HL-60/S4 treated with phorbol 12-myristate 13-acetate at 8.2 ng/mL for 4 days and 3 days (cell line): ENCODE results near the gene ANKRD63.

Experiments
- in situ Hi-C: fragments of 300-500 bp; cut with MboI; formaldehyde crosslinking; loops from 2 replicates; pipeline ENCODE4 v1.15.0; 2022; ENCODE audit warnings: low sequenced_read_pairs

The ANKRD63 gene

DNA sequence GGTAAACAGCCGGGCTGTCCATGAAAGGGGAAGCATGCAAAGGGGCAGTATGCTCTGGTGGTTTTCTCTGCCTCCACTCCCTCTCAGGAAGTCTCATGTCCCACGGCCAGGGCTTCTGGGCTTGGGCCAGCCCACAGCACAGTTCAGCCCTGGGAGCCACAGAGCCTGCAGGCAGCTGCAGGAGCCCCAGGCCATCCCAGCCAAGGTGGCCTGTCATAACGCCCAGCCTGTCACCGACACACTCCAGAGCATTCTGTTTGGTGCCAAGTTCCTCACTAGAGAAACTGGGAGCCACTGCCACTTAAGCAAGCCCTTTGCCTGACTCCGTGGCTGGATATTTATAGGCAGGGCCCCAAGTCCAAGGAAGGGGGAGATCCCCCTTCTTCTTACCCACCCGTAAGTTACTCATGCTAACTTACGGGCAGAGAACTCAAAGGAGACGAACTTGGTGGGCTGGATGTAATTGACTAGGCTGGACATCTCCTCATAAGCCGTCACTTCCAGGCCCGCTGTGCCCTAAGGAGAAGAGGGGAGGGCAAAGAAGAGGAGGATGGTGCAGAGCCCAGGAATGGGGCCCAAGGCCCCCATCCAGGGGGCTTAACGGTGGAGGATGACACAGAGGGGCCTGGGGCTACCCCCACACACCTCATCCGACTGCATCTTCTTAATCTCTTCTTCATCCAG, 13.2 kb upstream of the ANKRD63 start:
- in situ Hi-C loops, result no loop called here

DNA sequence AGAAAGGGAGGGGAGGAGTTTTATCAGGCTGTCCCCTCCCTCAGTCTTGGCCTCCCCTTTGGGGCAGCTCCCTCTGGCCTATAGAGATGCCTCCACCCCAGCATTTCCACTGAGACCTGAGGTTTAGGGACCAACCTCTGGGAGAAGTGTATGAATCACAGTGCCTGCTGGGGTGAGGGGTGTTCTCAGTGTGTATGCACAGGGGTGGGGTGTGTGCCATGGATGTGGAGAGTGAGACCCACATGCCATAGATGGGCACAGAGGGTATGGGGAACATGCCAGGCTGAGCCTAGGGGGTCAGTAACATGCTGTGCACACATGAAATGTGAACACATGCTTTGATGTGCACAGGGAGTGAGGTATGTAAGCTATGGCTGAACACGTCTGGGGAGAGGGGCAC, 12.4 kb upstream of the ANKRD63 start:
- in situ Hi-C loops, result no loop called here

DNA sequence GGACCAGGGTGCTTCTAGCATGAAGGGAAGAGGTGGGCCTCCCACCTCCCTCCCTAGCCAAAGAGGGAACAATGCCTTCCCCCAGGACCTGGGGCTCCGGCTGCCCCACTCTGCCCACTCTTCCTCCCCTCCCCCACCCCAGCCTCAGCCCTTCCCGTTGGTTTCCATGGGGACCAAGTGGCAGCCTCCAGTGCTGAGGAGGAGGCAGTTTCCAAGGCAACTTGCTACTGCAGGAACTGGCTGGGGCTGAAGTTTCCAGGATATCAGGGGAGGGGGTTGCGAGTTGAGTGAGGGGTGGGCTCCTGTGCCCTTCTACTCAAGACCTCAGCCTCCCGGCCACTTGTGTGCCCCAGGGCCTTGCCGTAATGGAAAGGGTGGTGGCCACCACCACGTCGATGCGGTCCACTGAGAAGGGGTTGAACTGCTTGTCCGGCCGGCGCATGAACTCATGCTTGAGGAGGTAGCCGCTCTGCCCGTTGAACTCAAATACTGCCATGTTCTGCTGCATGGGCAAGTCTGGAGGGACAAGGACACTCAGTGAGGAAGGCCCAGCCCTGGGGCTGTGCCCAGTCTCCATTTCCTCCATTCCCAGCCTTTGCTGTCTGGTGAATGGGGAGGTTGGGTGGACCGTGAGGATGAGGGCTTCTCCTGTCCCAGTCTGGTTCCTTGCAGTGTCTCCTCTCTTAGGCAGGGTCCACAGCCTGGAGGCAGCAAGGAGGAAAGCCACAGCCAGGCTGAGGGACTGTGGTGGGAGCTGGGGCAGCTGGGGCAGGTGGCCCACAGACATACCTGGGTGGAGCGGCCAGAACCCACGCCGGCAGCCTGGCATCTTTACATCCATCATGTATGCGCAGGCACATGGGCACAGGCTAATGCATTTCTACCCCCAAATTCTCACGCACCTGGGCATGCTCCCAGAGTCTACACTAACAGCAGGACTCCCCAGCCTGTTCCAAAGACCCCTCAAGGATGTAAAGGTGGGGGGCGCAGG, 11.3 kb upstream of the ANKRD63 start:
- in situ Hi-C loops, result no loop called here

DNA sequence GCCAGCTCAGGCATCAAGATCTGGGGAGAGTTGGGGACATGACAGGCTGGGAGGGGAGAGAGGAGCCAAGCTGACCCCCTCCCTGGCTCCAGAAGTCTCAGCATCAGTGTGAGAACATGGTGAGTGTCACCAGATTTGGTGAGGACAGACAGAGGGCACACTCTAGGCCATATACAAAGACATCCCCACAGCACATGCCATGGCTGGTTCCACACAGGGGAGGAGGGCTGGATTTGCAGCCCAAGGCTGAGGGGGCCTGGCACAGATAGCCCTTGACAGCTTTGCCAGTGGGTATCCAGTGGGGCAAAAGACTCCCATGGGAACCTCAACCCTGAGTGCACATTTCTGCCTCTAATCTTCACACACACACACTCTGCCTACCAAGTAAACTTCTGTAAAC, 10.1 kb upstream of the ANKRD63 start:
- in situ Hi-C loops, result no loop called here

DNA sequence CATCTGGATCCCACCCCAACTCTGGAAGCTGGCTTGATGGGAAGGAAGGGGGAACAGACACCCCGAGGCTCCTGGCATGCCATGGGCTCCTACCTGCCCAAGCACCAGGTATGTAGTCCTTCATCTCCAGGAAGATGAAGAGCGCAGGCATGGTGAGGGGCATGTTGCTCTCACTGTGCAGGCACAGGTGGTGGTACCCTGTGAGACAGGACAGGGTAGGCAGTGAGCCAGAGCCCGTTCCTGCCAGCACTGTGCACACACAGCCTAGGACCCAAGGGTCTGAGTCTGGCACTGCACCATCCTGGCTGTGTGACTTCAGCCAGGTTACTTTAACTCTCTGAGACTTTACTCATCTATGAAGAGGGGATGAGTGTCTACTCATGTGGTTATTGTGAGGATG, 9.4 kb upstream of the ANKRD63 start:
- in situ Hi-C loops, result no loop called here

DNA sequence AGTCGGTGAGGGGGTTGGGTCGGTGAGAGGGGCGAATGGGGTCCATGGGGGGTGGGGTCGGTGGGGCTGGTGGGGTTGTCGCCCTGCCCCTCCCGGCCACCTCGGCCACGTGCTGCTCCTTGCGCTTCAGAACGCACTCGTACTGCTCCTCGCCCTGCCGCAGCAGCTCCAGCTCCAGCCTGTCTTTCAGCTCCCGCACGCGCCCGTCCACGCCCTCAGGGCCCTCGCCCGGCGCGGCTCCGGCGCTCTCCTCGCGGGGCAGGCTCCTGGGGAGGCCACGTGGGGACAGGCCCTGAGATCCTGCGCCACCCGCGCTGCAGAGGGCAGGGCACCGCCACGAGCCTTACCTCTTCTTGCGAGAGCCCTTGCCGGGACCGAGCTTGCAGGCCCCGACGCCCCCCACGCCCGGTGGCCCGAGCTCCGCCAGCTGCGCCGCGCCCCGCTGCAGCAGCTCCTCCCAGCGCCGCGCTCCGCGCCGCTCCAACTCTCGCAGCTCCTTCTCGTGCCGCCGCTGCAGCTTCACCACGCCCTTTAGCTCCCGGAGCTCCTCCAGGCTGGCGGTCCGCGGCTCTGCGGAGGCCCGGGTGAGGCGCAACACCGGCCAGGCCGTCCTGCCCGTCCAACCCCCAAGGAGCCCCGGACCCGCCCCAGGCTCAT, 8.2 kb upstream of the ANKRD63 start:
- in situ Hi-C loops, result no loop called here

DNA sequence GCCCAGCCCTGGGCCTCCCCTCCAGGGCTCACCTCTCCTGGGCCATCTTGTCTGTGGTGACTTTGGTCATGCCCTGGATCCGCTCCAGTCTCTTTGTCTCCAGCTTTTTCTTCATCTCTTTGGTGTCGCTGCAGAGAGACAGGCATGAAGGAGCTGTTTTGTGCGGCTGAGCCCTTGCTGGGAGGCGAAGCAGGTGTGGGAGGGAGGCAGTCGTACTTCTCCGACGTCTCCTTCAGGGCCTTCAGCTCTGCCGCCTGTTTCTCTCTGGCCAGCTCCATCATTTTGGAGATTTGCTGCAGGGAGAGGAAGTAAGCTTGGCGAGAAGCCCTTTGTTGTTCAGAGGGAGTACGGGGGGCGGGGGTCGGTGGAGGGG, 7.7 kb upstream of the ANKRD63 start:
- in situ Hi-C loops, result no loop called here

DNA sequence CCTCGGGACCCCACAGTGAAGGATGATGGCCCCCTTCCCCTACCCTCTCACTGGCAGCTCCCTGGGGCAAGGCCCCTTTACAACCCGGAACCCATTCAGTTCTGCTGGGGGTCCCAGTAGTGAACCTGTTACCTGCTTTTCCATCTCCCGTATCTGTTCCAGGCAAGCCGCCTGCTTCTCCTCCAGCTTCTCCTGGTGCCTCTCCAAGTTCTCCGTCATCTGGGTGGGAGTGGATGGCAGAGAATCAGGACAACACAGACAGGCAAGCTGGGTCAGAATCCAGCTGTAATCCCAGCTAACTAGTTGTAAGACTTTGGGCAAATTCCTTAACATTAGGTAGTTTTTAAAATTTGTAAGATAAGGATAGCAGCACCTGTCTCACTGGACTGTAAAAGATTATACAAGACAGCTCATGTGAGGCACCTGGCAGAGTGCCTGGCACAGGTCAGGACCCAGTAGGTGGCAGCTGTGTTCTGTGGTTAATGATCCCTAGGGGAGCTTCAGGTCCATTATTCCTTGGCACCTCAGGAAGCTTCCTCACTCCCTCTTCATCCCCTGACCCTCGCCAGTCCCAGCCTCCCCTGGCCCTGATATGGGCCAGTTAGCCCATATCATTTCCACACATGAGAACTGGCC, 6.4 kb upstream of the ANKRD63 start:
- in situ Hi-C loops, result no loop called here

DNA sequence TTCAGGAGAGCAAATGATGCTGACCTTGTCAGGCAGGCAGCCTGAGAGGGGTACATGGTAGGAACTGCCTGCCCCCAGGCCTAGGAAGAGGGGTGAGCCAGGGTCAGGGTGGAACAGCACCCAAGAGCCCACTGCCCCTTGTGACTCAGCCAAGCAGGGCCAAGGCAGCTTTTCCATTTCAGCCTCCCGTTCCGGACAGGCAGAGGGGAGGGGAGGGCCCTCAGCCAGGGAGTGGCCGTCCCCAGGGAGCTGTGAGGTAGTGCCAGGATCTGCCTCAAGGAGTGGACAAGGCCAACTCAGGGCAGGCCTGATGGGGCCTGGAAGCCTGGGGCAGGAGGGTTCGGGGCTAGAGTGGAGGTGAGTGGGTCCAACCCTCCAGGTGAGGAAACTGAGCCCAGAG, 5.1 kb upstream of the ANKRD63 start:
- in situ Hi-C loops, result no loop called here

DNA sequence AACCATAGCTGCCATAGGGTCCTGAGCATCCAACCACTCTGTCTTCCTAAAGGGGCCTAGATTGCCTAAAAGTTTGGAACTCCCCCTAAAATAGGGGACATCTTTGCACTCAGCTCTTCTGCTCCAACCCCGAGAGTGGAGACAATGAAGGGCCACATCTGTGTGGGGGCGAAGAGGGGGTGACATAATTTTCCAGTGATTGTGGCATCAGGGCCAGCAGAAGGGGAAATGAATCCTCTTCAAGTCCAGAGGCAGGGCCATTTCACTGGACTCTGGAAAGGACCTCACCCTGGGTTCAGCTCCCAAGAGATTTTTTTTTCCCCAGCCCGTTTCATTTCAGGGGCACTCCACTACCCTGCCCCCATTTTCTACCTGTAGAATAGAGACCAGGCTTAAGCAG, 4.6 kb upstream of the ANKRD63 start:
- in situ Hi-C loops, result no loop called here

DNA sequence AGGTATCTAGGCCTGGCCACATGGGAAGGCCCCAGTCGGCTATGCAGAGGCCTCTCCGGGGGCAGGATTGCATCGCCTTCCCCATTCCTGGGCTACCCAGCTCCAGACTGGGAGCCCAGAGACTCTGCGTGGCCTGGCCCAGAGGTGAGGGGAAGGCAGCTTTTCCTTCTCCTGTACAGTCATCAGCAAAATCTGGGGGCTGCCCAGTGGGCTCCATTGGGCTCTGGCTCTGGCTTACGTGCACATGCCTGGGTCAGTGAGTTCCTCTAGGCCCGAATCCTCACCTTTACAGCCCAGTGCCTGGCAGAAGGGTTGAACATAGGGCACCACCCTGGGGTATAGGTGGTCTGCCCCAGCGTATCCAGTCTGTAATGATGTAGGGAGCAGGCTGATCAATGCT, 3.9 kb upstream of the ANKRD63 start:
- in situ Hi-C loops, result no loop called here

DNA sequence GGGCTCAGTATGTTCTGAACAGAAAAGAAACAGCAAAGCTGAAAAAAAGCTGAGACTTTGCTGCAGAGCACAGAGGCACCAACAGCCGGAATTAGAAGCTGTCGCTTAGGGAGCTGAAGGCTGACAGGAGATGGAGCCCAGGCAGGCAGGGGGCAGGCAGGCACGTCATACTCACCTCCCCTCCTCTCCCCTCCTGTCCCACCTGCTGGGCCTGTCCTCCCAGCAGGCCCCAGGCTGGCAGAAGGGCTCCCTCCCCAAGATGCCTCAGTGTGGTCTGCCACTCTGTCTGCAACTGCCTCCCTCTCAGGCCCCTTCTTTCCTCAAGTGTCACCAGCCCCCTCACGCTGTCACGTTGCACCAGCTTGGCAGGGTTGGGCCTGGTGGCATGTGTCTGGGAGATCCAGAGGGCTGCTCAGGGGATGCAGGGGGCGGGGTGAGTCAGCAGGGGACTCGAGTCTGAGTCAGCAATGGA, 3.2 kb upstream of the ANKRD63 start:
- in situ Hi-C loops, result no loop called here

DNA sequence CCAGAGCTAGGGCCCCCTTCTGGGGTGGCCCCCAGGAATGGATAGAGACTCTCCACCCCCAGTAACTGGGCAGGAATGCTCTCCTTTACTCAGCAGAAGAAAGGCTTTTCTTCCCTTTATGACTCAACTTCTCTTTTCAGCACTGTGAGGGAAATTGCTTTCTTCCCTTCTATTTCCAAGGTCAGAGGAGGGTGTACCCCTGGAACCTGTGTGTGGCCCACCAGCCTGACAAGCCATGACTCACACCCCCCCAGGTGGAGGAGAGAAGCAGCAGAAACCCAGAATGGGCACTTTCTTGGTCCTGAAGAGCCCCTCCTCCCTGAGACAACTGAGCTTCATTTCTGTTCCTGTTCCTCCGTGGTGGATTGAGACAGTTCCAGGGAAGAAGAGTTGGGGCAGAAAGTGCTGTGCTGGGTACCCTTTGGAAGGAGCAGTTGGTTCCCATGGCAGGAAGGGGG, 2.7 kb upstream of the ANKRD63 start:
- in situ Hi-C loops, result no loop called here

DNA sequence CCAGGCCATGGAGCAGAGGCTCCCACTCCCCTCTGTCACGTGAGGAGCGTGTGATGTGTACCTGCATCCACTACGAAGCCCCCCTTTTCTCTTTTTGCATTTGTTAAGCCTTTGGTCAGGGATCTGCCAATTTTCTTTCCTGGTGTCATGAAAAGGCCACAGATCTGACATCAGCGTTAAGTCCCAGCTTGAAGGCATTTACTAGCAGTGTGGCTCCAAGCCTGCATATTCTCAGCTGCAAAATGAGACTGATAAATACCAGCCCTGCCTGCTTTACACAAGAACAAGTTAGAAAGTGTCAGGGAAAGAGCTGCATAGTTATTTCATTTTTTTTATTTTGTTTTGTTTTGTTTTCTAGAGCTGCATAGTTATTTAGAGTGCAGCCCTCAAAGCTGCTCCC, 2.3 kb upstream of the ANKRD63 start:
- in situ Hi-C loops, result no loop called here

DNA sequence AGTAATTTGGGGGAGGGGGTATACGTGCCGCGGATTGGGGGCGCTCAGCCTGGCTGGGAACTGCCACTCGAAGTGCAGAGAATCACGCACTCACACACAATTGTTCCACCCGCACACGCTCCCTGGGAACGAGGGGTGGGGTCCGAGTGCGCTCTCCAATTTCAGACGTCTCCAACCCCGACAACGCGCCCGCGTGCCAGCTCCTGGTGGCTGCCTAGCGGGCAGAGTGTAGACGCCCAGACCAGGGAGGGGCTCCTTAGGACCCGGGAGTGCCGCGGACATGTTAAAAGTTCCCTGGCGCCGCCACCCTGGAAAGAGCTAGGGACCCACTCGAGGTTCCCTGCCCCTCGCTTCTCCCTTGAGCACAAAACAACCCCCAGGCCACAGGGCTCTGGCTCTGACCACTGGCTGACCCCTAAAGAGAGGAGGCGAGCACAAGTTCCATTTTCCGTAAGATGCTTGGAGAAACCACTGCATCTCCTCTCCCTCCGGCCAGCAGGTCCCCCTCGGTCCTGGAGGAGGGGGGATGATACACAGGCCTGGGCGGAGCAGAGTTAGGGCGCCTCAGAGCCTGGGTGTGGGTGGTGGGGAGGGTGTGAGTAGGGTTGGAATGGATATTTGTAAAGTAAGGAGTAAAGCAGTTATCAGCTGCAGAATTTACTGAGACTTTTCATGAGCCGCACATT, 894 bp upstream of the ANKRD63 start:
- in situ Hi-C loops, result no loop called here

DNA sequence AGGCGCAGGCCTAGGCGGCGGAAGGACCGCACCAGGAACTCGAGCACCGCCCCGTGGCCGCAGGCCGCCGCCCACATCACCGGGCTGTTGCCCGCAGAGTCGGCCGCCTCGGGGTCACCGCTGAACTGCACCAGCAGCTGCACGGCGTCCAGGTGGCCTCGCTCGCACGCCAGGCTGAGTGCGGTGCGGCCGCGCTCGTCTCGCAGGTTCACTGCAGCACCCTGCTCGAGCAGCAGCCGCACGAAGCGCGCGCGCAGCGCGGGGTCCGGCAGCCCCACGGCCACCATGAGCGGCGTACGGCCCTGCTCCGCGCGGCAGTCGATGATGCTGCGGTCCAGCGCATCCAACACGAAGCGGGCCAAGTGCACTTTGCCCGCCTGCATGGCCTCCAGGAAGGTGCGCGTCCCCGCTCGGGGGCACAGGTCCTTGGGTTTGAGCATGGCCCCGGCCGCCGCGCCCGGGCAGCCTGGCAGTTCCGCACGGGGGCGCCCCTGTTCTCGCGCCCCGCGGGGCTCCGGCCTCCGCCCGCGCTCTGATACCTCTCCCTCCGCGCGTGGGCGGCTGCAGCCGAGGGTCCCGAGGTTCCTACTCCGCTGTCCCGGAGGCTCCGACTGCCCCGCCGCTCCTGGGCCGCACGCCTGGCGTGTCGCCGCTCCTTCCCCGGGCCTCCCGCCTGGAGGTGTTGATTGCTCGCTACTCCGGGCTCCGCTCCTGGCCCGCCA, 556 bp downstream of the ANKRD63 start:
- in situ Hi-C loops, result no loop called here

DNA sequence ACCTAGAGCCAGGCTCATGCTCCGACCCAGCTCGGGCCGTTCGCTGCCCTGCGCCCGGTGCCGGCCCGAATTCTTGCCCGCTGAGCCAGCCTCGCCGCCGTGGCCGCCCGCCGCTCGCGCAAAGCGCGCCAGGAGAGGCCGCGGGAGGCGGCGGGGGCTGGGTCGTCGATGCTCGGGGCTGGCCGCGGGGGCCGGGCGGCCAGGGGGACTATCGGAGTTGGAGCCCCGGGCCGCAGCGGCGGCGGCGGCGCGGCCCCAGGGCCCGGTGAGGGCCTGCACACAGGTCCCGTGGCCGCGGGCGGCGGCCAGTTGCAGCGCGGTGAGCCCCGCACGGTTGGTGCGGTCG, 1.1 kb downstream of the ANKRD63 start:
- in situ Hi-C loops, result no loop called here

DNA sequence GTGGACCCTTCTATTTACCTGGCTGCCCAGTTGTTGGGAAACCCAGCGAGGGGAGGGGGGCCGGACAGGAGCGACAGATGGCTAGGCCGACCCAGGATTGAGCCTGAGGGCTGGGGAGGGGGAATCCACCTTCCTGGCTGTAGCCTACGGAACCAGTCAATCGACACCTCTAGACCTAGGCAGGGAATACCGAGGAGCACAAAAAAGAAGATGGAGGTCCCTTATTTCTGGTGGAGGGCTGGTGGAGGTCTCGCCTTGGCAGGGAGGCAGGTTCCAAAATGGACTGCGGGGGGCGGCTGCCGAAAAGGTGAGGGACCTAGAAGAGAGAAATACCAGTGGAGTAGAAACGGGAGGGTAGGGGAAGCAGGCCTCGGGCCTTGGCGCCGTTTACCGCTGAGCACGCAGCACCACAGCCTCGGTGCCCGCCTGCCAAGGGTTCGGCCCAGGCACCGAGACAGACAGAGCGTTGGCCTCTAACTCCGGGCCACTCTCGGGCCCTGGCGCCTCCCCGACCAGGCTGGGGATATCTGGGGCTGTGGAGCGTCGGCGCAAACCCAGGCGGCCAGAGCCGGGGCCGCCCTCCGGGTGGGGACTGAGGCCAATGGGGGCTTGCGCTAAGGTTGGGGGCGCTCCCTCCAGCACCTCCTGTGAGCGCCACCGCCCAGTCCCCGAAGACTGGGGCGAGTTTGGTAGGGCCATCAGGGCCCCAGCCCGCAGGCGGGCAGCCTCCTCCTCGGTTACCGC, 1.6 kb downstream of the ANKRD63 start:
- in situ Hi-C loops, result no loop called here
